Nephron (organoid): Measurements from ENCODE around the gene ZSWIM6.

Experiments used
- H3K27ac Mint-ChIP-seq, 3 experiments: 2 replicates each; pipeline ENCODE4 v1.8.0; 2020; ENCODE audit warnings: mixed read lengths in 3 of 3, mild to moderate bottlenecking in 2 of 3, moderate library complexity in 1 of 3
- H3K27me3 Mint-ChIP-seq: 2 replicates; pipeline ENCODE4 v1.8.0; 2021; ENCODE audit warnings: low read depth, mild to moderate bottlenecking, moderate library complexity, mixed read lengths
- H3K36me3 Mint-ChIP-seq: 2 replicates; pipeline ENCODE4 v1.8.0; 2020; ENCODE audit warnings: low read depth, mixed read lengths
- H3K4me1 Mint-ChIP-seq: 2 replicates; pipeline ENCODE4 v1.8.0; 2020; ENCODE audit warnings: mixed read lengths
- H3K4me3 Mint-ChIP-seq, 3 experiments: 2 replicates each; pipeline ENCODE4 v1.8.0; 2020; ENCODE audit warnings: mild to moderate bottlenecking in 3 of 3, mixed read lengths in 3 of 3, moderate library complexity in 2 of 3
- H3K9me3 Mint-ChIP-seq: 2 replicates; pipeline ENCODE4 v1.8.0; 2020; ENCODE audit warnings: mixed read lengths
- CTCF ChIP-seq, 3 experiments: fragments of 200-600 bp; sonication (generic); IDR thresholded peaks; one replicate each; pipeline ENCODE4 v1.5.0; 2021; ENCODE audit warnings: antibody characterized with exemption in 3 of 3; ENCODE audit not compliant: unreplicated experiment in 3 of 3

ZSWIM6 gene

GRCh38 chr5:61363401-61364114 is 31.5 kb downstream of the ZSWIM6 start:
- Mint-ChIP-seq H3K27ac (peak overlapping the region in 1 of 3 experiments; percentile 64), H3K27me3 (no peaks in the 10 kb centered on the region), H3K36me3 (peaks cover 42% of the 10 kb centered on the region), H3K4me3 (no peak overlapping the region), H3K4me1 (peaks cover 50% of the 10 kb centered on the region), H3K9me3 (peaks cover 2% of the 10 kb centered on the region)
- TF ChIP-seq CTCF (IDR thresholded peaks at IDR 0.05; ENCODE audit: unreplicated experiment in 3 of 3) = no peak

- H3K27me3 Mint-ChIP-seq = no peaks in the 10 kb centered on the region
- no peak for TF ChIP-seq CTCF (IDR thresholded peaks at IDR 0.05; ENCODE audit: unreplicated experiment in 3 of 3)
- no peak overlapping the region for H3K27ac Mint-ChIP-seq
- H3K4me1 Mint-ChIP-seq = peaks cover 44% of the 10 kb centered on the region
- peaks cover 22% of the 10 kb centered on the region for H3K36me3 Mint-ChIP-seq
- no peaks in the 10 kb centered on the region for H3K9me3 Mint-ChIP-seq
- H3K4me3 Mint-ChIP-seq = no peak overlapping the region
Measured at GRCh38 chr5:61366497-61367240, 34.6 kb downstream of the ZSWIM6 start.

GRCh38 chr5:61370506-61370905 is 38.4 kb downstream of the ZSWIM6 start:
- Mint-ChIP-seq H3K4me3 (no peak overlapping the region), H3K27ac (no peak overlapping the region), H3K27me3 (no peaks in the 10 kb centered on the region), H3K4me1 (peaks cover 23% of the 10 kb centered on the region), H3K36me3 (peaks cover 34% of the 10 kb centered on the region), H3K9me3 (peaks cover 4% of the 10 kb centered on the region)
- TF ChIP-seq CTCF (IDR thresholded peaks at IDR 0.05; ENCODE audit: unreplicated experiment in 3 of 3) = no peak

GRCh38 chr5:61371474-61371873 is 39.4 kb downstream of the ZSWIM6 start:
- Mint-ChIP-seq H3K27me3 (no peaks in the 10 kb centered on the region), H3K27ac (no peak overlapping the region), H3K4me1 (peaks cover 18% of the 10 kb centered on the region), H3K9me3 (peaks cover 4% of the 10 kb centered on the region), H3K4me3 (no peak overlapping the region), H3K36me3 (peaks cover 29% of the 10 kb centered on the region)
- no peak for TF ChIP-seq CTCF (IDR thresholded peaks at IDR 0.05; ENCODE audit: unreplicated experiment in 3 of 3)

- Mint-ChIP-seq H3K4me1 (peaks cover 30% of the 10 kb centered on the region), H3K27me3 (no peaks in the 10 kb centered on the region), H3K9me3 (peaks cover 4% of the 10 kb centered on the region), H3K4me3 (no peak overlapping the region), H3K36me3 (peaks cover 35% of the 10 kb centered on the region), H3K27ac (peak overlapping the region; percentile 33 to 78 (median 77))
- TF ChIP-seq CTCF (IDR thresholded peaks at IDR 0.05; ENCODE audit: unreplicated experiment in 3 of 3) = no peak
Measured at GRCh38 chr5:61379677-61380076, 47.6 kb downstream of the ZSWIM6 start.
